Loucy (cell line): ENCODE data around the gene POLR2B.
A peak's percentile ranks its signal among the peaks of the same experiment; 100 is the strongest.

Source experiments
- H2AFZ ChIP-seq: fragments of 200-600 bp; sonication (generic); 2 replicates; pipeline ENCODE4 v1.6.0; 2016; ENCODE audit warnings: antibody characterized with exemption, mild to moderate bottlenecking, low read length, moderate library complexity
- H3F3A ChIP-seq: fragments of 200-600 bp; 2 replicates; pipeline ENCODE4 v1.6.0; 2016; ENCODE audit warnings: antibody characterized with exemption, low read depth, mild to moderate bottlenecking
- H3K27me3 ChIP-seq: fragments of 200-600 bp; sonication (generic); 2 replicates; pipeline ENCODE4 v1.6.1; 2014; ENCODE audit warnings: low read length, mild to moderate bottlenecking; ENCODE audit not compliant: insufficient read depth, poor library complexity, severe bottlenecking
- H3K36me3 ChIP-seq: fragments of 200-600 bp; sonication (generic); 2 replicates; pipeline ENCODE4 v1.6.1; 2016; ENCODE audit warnings: low read length; ENCODE audit not compliant: insufficient read depth
- H3K4me1 ChIP-seq: fragments of 200-600 bp; sonication (generic); 2 replicates; pipeline ENCODE4 v1.5.1; 2014; ENCODE audit warnings: low read length, mild to moderate bottlenecking; ENCODE audit not compliant: insufficient read depth, poor library complexity, severe bottlenecking
- H3K4me2 ChIP-seq: fragments of 200-600 bp; sonication (generic); 2 replicates; pipeline ENCODE4 v1.6.0; 2014; ENCODE audit warnings: antibody characterized with exemption, low read length, low read depth, mild to moderate bottlenecking; ENCODE audit not compliant: poor library complexity, severe bottlenecking
- H3K4me3 ChIP-seq: fragments of 200-600 bp; sonication (generic); 2 replicates; pipeline ENCODE4 v1.5.1; 2014; ENCODE audit warnings: low read length, mild to moderate bottlenecking, mixed read lengths; ENCODE audit not compliant: poor library complexity, severe bottlenecking
- H3K79me2 ChIP-seq: fragments of 200-600 bp; sonication (generic); 2 replicates; pipeline ENCODE4 v1.6.1; 2014; ENCODE audit warnings: low read length; ENCODE audit not compliant: insufficient read depth
- H3K9ac ChIP-seq: fragments of 200-600 bp; sonication (generic); 2 replicates; pipeline ENCODE4 v1.6.0; 2014; ENCODE audit warnings: mild to moderate bottlenecking, low read depth, low read length, moderate library complexity; ENCODE audit not compliant: poor library complexity, severe bottlenecking
- H3K9me2 ChIP-seq: fragments of 200-600 bp; sonication (generic); replicated peaks from 2 replicates; pipeline ENCODE4 v1.6.1; 2016; ENCODE audit warnings: low read depth, low read length, mixed read lengths
- H3K9me3 ChIP-seq: fragments of 200-600 bp; sonication (generic); 2 replicates; pipeline ENCODE4 v1.6.1; 2014; ENCODE audit warnings: mild to moderate bottlenecking, antibody characterized with exemption, low read length, low read depth; ENCODE audit not compliant: insufficient read depth
- H4K20me1 ChIP-seq: fragments of 200-600 bp; sonication (generic); 2 replicates; pipeline ENCODE4 v1.6.0; 2014; ENCODE audit warnings: antibody characterized with exemption, low read length, mild to moderate bottlenecking; ENCODE audit not compliant: insufficient read depth, poor library complexity, severe bottlenecking
- EZH2phosphoT487 ChIP-seq: fragments of 200-600 bp; IDR thresholded peaks from 2 replicates; pipeline ENCODE4 v1.6.1; 2018; ENCODE audit warnings: antibody characterized with exemption, mild to moderate bottlenecking, moderate library complexity, borderline replicate concordance
- TF ChIP-seq, protein P1 (sequence below): fragments of 200-600 bp; sonication (generic); conservative IDR thresholded peaks from 2 replicates; pipeline ENCODE4 v1.5.1; 2014; ENCODE audit warnings: mild to moderate bottlenecking, antibody characterized with exemption, low read length

Gene POLR2B

DNA sequence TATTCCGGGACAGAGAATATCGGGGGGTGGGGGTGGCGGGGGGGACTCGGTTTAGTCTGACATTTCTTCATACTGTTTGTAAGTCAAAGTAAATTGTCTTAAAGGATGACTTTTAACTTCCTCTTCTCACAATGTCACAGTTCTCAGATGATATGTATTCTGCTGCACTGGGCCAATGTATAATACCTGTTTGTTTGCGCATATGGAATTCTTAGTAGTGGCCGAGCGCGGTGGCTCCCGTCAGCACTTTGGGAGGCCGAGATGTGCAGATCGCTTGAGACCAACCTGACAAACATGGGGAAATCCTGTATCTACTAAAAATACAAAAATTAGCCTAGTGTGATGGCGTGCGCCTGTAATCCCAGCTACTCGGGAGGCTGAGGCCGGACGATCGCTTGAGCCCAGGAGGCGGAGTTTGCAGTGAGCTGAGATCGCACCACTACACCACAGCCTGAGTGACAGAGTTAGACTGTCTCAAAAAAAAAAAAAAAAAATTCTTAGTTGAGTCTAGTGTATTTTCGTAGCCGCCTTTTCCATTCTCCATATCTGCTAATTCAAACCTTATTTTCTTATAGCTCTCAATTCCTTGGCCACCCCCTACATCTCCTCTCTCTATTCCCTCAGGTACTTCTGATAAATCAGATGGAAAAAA, 851 bp downstream of the POLR2B start:
- TF ChIP-seq, protein P1, sequence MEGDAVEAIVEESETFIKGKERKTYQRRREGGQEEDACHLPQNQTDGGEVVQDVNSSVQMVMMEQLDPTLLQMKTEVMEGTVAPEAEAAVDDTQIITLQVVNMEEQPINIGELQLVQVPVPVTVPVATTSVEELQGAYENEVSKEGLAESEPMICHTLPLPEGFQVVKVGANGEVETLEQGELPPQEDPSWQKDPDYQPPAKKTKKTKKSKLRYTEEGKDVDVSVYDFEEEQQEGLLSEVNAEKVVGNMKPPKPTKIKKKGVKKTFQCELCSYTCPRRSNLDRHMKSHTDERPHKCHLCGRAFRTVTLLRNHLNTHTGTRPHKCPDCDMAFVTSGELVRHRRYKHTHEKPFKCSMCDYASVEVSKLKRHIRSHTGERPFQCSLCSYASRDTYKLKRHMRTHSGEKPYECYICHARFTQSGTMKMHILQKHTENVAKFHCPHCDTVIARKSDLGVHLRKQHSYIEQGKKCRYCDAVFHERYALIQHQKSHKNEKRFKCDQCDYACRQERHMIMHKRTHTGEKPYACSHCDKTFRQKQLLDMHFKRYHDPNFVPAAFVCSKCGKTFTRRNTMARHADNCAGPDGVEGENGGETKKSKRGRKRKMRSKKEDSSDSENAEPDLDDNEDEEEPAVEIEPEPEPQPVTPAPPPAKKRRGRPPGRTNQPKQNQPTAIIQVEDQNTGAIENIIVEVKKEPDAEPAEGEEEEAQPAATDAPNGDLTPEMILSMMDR: no peak
- no peak for TF ChIP-seq EZH2phosphoT487

DNA sequence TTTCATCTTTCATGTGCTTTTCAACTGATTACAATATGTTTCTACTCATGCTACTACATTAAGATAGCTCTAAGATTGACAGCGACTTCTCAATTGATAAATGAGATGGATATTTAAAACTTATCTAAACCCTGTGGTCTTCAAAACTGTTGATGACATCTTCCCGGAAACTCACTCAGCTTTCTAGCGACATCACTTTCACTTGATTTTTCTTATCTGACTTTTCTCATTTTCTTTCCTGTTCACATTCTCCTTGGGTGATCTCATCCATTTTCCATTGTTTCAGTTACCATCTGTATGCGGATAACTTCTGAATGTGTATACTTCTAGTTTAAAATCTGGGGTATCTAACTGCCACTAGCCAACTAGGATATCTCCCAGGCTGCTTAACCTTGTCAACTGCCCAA, 3.1 kb downstream of the POLR2B start:
- Histone ChIP-seq H3K4me3 (peak overlapping the region; percentile 96), H3K36me3 (peaks cover 12% of the 10 kb centered on the region; the same call in 1 of the 2 replicates)

More for the DNA sequence above, 851 bp downstream of the POLR2B start:
- Histone ChIP-seq H3K4me3 (peak overlapping the region; percentile 96), H3F3A (no peaks in the 10 kb centered on the region), H3K9me2 (no peaks in the 10 kb centered on the region), H3K9ac (peak overlapping the region; percentile 94), H3K36me3 (no peaks in the 10 kb centered on the region), H3K79me2 (peaks cover 87% of the 10 kb centered on the region), H3K4me2 (peak overlapping the region; percentile 77), H3K4me1 (peaks cover 61% of the 10 kb centered on the region), H3K9me3 (no peaks in the 10 kb centered on the region), H3K27me3 (no peaks in the 10 kb centered on the region), H2AFZ (no peak overlapping the region), H4K20me1 (peaks cover 70% of the 10 kb centered on the region)

DNA sequence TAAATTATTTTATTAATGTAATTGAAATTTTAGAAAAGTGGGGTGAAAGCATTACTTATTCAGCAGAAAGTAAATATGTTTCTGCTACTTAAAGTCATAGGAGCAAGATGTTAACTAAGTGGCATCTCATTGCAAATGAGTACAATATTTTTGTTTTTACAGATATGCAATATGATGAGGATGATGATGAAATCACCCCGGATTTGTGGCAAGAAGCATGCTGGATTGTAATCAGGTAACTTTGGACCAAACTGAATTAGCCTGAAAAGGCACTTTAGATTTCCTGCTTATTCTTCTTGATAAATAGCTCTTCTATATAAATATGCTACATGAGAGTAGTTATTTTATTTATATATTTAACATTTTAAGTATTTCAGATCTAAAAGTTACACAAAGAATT, 7.5 kb downstream of the POLR2B start:
- Histone ChIP-seq H3K27me3 (no peaks in the 10 kb centered on the region), H3K4me1 (peaks cover 36% of the 10 kb centered on the region), H3F3A (no peaks in the 10 kb centered on the region), H3K9me2 (no peaks in the 10 kb centered on the region), H3K9me3 (no peaks in the 10 kb centered on the region), H3K4me2 (peak overlapping the region; percentile 22), H3K79me2 (peaks cover 96% of the 10 kb centered on the region), H4K20me1 (peaks cover 96% of the 10 kb centered on the region), H3K9ac (no peak overlapping the region), H3K4me3 (no peak overlapping the region), H2AFZ (no peak overlapping the region), H3K36me3 (peaks cover 53% of the 10 kb centered on the region)
- no peak for TF ChIP-seq EZH2phosphoT487
- TF ChIP-seq, protein P1: no peak

More for the DNA sequence above, 3.1 kb downstream of the POLR2B start:
- peak overlapping the region; percentile 77 for H3K4me2 ChIP-seq
- no peaks in the 10 kb centered on the region for H3K27me3 ChIP-seq
- no peak overlapping the region for H2AFZ ChIP-seq
- no peaks in the 10 kb centered on the region for H3K9me3 ChIP-seq
- no peak for TF ChIP-seq EZH2phosphoT487
- TF ChIP-seq, protein P1: no peak
- H3K9ac ChIP-seq: peak overlapping the region; percentile 94
- H3K79me2 ChIP-seq: peaks cover 87% of the 10 kb centered on the region
- H4K20me1 ChIP-seq: peaks cover 82% of the 10 kb centered on the region
- peaks cover 48% of the 10 kb centered on the region for H3K4me1 ChIP-seq
- H3K9me2 ChIP-seq: no peaks in the 10 kb centered on the region
- H3F3A ChIP-seq: no peaks in the 10 kb centered on the region
